OCI-LY3 (cell line): ENCODE measurements around the gene SLC22A12.

Experiments used
- EZH2phosphoT487 ChIP-seq: fragments of 200-600 bp; shearing (Covaris generic); IDR thresholded peaks from 2 replicates; pipeline ENCODE4 v1.6.1; 2018; ENCODE audit warnings: antibody characterized with exemption, mixed run types, low read depth
- TF ChIP-seq, protein P1 (sequence below): fragments of 200-600, 300-600 bp; sonication (generic); IDR thresholded peaks from 2 replicates; pipeline ENCODE4 v1.5.1; 2014; ENCODE audit warnings: antibody characterized with exemption, low read length, low read depth

DNA sequence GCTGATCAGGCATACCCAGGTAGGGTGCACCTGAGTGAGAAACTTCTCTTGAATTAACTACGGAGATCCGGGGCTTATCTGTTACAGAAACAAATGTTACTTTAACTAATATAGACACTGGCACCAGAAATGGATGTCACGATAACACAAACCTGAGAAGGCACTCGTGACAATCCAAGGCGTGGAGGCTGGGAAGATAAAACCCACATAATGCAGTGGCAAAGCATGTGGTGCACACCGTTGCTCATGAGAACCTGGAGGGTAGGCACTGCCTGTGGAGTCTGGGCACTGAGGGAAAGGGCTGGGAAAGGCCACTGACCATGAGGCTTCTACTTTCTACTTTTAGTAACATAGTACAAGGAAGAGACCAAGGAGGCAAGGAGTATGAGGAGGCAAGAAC, 22.6 kb downstream of the SLC22A12 start:
- TF ChIP-seq, protein P1, sequence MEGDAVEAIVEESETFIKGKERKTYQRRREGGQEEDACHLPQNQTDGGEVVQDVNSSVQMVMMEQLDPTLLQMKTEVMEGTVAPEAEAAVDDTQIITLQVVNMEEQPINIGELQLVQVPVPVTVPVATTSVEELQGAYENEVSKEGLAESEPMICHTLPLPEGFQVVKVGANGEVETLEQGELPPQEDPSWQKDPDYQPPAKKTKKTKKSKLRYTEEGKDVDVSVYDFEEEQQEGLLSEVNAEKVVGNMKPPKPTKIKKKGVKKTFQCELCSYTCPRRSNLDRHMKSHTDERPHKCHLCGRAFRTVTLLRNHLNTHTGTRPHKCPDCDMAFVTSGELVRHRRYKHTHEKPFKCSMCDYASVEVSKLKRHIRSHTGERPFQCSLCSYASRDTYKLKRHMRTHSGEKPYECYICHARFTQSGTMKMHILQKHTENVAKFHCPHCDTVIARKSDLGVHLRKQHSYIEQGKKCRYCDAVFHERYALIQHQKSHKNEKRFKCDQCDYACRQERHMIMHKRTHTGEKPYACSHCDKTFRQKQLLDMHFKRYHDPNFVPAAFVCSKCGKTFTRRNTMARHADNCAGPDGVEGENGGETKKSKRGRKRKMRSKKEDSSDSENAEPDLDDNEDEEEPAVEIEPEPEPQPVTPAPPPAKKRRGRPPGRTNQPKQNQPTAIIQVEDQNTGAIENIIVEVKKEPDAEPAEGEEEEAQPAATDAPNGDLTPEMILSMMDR = no peak
- no peak for TF ChIP-seq EZH2phosphoT487
